T-helper 2 cell treated with Interferon-gamma antibody and Interleukin-4, amounts not matched to agents 5 μg/mL and 100 μg/mL, for 36 hours (primary cell): ENCODE results near the gene HUNK.
A peak's percentile ranks its signal among the peaks of the same experiment; 100 is the strongest.

Source experiments
- DNase-seq: peaks from one replicate; pipeline ENCODE4 v3.0.0; 2021; ENCODE audit warnings: low spot score
- H3K27ac Mint-ChIP-seq: one replicate; pipeline ENCODE4 v1.8.0; 2021; ENCODE audit warnings: mild to moderate bottlenecking, mixed read lengths
- H3K27me3 Mint-ChIP-seq: one replicate; pipeline ENCODE4 v1.8.0; 2021; ENCODE audit warnings: low read depth, mixed read lengths
- H3K36me3 Mint-ChIP-seq: one replicate; pipeline ENCODE4 v1.8.0; 2021; ENCODE audit warnings: low read depth, mixed read lengths
- H3K4me1 Mint-ChIP-seq: one replicate; pipeline ENCODE4 v1.8.0; 2021; ENCODE audit warnings: low read depth, mixed read lengths
- H3K4me3 Mint-ChIP-seq: one replicate; pipeline ENCODE4 v1.8.0; 2022; ENCODE audit warnings: mild to moderate bottlenecking, moderate library complexity, mixed read lengths
- H3K9me3 Mint-ChIP-seq: one replicate; pipeline ENCODE4 v1.8.0; 2021; ENCODE audit warnings: mixed read lengths

HUNK gene

DNA sequence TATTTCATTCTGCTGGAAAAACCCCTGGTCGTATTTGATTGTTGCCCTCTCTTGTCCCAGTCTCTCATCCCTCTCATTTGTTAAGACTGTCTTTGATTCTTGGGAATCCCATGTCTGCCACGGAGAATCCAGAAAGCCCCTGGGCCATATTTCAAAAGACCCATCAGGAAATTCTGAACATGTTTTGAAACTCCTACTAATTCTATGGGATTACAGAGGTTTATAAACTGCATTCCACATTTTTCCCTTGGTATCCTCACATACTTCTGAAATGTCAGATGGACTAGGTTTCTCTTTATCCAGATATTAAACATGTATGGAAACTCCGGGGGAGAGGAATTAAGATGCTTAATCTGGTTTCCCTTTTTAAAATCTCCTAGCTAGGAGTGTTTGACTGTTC, 80.0 kb downstream of the HUNK start:
- Mint-ChIP-seq H3K4me3 (no peak overlapping the region), H3K36me3 (no peaks in the 10 kb centered on the region), H3K27ac (no peak overlapping the region), H3K4me1 (no peaks in the 10 kb centered on the region), H3K27me3 (no peaks in the 10 kb centered on the region), H3K9me3 (no peaks in the 10 kb centered on the region)
- DNase-seq: no peak

DNA sequence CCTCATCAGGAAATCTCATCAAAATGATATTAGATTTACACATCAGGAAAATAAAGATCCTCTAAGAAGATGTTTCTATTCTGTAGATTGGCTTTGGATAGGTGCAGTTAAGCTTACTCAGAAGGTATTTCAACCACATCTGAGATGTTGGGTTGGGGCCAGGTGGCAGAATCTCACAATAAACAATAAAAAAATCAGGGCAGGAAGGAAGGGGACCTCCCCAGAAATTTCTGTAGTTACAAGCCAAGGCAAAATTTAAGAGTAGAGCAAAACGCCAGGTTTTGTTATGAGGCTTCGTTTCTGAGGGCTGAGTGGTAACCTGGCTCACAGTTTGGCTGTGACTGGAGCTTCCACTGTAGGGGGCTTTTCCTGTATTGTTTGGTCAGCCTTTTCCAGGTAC, 84.8 kb downstream of the HUNK start:
- Mint-ChIP-seq H3K27me3 (no peaks in the 10 kb centered on the region), H3K36me3 (no peaks in the 10 kb centered on the region), H3K4me3 (no peak overlapping the region), H3K9me3 (no peaks in the 10 kb centered on the region), H3K27ac (no peak overlapping the region), H3K4me1 (no peaks in the 10 kb centered on the region)
- DNase-seq: no peak

DNA sequence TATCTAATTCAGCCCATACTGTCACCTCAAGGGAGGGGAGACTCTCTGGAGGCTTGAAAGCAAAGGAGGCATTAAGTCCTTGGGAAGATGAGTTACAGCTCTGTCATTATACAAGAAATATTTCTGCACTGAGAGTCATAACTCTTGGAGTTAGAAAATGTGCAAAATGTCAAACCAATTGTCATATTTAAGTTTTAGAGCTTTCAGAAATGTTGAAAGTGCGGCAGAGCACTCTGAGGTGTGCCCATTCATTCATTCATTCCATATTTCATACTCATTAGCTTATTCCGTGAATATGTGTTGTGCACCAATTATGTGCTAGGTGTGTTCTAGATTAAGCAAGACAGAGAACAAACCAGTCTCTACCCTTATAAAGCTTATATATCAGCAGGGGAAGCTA, 87.1 kb downstream of the HUNK start:
- H3K9me3 Mint-ChIP-seq: no peaks in the 10 kb centered on the region

DNA sequence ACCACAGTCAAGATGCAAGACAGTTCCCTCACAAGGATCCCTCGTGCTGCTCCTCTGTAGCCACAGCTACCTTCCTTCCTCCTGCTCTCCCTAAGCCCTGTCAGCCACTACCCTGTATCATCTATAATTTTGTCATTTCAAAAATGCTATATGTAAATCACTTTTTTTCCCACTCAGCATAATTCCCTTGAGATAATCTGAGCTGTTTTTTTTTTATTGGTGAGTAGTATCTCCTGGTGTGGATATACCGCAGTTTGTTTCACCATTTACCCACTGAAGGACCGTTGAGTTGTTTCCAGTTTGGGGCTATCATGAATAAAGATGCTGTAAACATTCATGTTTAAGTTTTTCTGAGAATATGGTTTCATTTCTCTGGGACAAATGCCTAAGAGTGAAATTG, 88.2 kb downstream of the HUNK start:
- Mint-ChIP-seq H3K4me3 (no peak overlapping the region), H3K9me3 (no peaks in the 10 kb centered on the region), H3K27ac (no peak overlapping the region), H3K27me3 (no peaks in the 10 kb centered on the region), H3K36me3 (no peaks in the 10 kb centered on the region), H3K4me1 (no peaks in the 10 kb centered on the region)
- no peak for DNase-seq

More for the DNA sequence above, 87.1 kb downstream of the HUNK start:
- no peak overlapping the region for H3K27ac Mint-ChIP-seq
- no peak for DNase-seq
- H3K27me3 Mint-ChIP-seq: no peaks in the 10 kb centered on the region
- no peak overlapping the region for H3K4me3 Mint-ChIP-seq
- H3K4me1 Mint-ChIP-seq: no peaks in the 10 kb centered on the region
- no peaks in the 10 kb centered on the region for H3K36me3 Mint-ChIP-seq

DNA sequence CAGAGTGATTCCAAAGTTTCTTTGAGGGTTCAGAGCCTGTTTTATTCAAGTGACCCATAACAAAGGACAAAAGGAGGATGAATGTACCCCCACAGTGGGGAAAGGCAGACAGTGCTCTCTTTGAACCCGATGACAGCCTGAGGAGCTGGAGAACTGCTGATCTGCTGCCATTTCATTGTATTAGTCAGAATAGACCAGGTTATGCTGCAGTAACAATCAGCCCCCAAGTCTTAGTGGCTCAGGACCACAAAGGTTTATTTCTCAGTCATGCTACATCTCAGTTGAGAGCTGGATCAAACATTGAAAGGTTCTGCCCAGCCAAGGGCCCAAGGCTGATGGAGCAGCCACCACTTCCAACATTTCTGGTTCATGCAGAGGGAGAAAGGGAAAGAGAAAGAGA, 88.9 kb downstream of the HUNK start:
- Mint-ChIP-seq H3K36me3 (no peaks in the 10 kb centered on the region), H3K9me3 (no peaks in the 10 kb centered on the region), H3K4me1 (no peaks in the 10 kb centered on the region), H3K4me3 (no peak overlapping the region), H3K27ac (no peak overlapping the region), H3K27me3 (no peaks in the 10 kb centered on the region)
- DNase-seq: no peak

DNA sequence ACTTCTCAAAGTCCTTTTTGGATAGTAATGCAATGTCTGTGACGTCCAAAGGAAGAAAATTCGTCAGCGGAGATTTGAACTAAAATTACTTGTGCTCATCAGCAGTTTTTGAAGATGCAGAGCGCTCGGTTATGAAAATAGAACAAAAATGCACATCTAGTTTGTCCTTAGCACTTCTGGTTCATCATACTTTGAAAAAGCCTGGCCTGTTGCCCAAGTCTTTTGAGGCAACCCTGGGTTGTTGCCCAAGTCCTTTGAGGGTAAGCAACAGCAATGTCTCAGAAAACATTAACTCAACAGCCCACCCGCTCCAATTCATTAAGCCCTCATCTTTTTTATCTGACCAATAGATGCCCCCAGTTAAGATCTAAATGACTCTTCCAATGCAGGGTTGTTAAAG, 91.9 kb downstream of the HUNK start:
- Mint-ChIP-seq H3K36me3 (no peaks in the 10 kb centered on the region), H3K27me3 (no peaks in the 10 kb centered on the region), H3K4me3 (no peak overlapping the region), H3K9me3 (no peaks in the 10 kb centered on the region), H3K4me1 (no peaks in the 10 kb centered on the region), H3K27ac (no peak overlapping the region)
- no peak for DNase-seq

DNA sequence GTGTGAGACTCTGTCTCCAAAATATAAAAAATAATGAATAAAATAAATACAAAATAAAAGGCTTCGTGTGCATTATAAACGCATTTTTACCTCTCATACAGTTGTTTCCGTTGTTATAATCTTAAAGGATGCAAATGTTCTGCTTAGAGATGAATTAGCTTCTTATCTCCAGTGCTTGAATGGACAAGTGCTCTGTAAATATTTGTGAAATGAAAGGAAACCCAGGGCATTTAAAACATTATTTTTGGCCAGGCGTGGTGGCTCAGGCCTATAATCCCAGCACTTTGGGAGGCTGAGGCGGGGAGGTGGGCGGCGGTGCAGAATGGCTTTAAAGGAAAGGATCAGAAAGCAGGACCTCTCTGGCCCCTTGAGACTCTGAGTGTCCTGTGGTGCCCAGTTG, 94.5 kb downstream of the HUNK start:
- H3K36me3 Mint-ChIP-seq: no peaks in the 10 kb centered on the region
- H3K4me3 Mint-ChIP-seq: no peak overlapping the region
- no peaks in the 10 kb centered on the region for H3K27me3 Mint-ChIP-seq
- no peak for DNase-seq
- H3K27ac Mint-ChIP-seq: no peak overlapping the region
- no peaks in the 10 kb centered on the region for H3K4me1 Mint-ChIP-seq
- H3K9me3 Mint-ChIP-seq: peaks cover 1% of the 10 kb centered on the region

DNA sequence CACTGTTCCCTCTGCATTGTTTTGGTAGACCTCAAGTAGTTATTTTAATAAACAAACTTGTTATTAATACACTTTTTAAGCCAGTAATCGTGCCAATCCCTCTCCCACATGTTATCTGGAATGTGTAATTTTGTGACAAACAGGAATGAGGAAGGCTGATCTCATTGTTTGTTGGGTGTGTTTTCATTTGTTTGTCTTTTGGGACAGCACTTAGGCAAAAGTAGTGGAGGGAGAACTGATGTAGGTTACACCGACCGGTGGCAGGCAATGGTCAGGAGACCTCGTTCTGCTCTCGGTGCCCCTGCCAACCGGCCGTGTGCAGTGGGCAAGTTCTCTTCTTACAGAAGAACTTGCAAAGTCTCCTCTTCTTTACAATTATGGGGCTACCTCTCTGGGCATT, 99.8 kb downstream of the HUNK start:
- no peak overlapping the region for H3K4me3 Mint-ChIP-seq
- H3K27ac Mint-ChIP-seq: no peak overlapping the region

DNA sequence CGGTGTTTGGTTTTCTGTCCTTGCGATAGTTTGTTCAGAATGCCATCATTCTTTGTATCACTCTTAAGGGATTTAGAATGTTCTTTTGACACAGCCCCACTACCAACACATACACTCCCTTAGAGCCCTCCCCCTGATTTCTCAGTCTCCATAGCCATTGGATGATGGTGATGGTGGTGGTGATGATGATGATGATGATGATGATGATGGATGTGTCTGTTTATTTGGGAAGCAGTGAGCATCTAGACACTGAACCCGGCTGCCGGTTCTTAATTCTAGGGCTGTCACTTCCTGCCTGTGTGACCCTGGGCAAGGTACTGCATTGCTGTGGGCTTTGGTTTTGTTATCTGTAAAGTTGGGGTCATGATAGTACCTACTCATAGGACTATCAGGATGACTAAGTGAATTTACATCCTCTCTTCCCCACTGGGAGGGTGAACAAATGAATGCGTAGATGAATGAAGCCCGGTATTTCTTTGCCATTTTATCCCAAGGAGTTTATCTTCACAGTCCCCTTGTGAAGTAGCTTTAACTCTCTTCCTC, 100.7 kb downstream of the HUNK start:
- peaks cover 14% of the 10 kb centered on the region for H3K27me3 Mint-ChIP-seq
- peaks cover 22% of the 10 kb centered on the region for H3K9me3 Mint-ChIP-seq
- peaks cover 13% of the 10 kb centered on the region for H3K4me1 Mint-ChIP-seq
- H3K36me3 Mint-ChIP-seq: no peaks in the 10 kb centered on the region
- DNase-seq: no peak
- no peak overlapping the region for H3K4me3 Mint-ChIP-seq
- H3K27ac Mint-ChIP-seq: no peak overlapping the region

More for the DNA sequence above, 99.8 kb downstream of the HUNK start:
- Mint-ChIP-seq H3K4me1 (peaks cover 13% of the 10 kb centered on the region), H3K9me3 (peaks cover 22% of the 10 kb centered on the region), H3K36me3 (no peaks in the 10 kb centered on the region), H3K27me3 (peaks cover 14% of the 10 kb centered on the region)
- DNase-seq: no peak

DNA sequence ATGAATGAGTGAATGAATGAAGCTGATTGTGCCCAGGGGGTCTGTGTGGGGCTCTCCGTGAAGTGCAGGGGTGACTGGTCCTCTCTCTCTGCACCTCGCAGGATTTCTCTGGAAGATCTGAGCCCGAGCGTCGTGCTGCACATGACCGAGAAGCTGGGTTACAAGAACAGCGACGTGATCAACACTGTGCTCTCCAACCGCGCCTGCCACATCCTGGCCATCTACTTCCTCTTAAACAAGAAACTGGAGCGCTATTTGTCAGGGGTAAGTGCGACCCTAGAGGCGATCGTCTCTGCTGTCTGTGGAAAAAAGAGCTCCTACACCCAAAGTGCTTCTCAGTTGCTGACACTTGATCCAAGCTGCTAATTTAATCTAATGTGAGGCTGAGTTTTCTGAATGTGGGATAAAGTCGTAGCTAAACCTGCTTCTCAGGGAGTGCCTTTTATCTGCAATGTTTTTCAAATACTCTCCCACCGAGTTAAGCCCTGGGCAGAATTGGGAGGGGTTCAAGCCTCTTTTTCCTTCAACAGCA, 101.7 kb downstream of the HUNK start:
- Mint-ChIP-seq H3K27ac (no peak overlapping the region), H3K4me1 (peaks cover 13% of the 10 kb centered on the region), H3K4me3 (peak overlapping the region; percentile 24), H3K9me3 (peaks cover 22% of the 10 kb centered on the region), H3K27me3 (peaks cover 14% of the 10 kb centered on the region), H3K36me3 (no peaks in the 10 kb centered on the region)
- DNase-seq: peak; percentile 5

DNA sequence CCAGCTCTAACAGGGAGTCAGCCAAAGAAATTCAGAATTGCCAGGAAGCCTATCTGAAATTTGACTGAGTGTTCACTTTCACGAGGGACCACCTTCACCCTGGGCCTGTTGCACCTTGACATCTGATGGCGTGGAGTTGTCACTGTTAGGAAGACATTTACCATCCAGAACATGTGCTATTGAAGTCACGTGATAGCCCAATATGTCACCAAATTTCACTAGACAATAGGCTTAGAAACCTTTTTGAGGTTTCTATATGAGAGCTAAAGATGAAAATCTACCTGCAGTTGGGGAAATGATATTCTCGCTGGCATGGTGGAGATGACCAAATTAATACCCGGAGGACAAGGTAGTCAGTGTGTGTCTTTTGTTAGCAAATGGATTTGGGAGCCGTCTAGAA, 102.7 kb downstream of the HUNK start:
- H3K4me3 Mint-ChIP-seq: no peak overlapping the region
- H3K9me3 Mint-ChIP-seq: peaks cover 22% of the 10 kb centered on the region
- no peak overlapping the region for H3K27ac Mint-ChIP-seq
- H3K27me3 Mint-ChIP-seq: peaks cover 14% of the 10 kb centered on the region
- H3K36me3 Mint-ChIP-seq: no peaks in the 10 kb centered on the region
- peaks cover 13% of the 10 kb centered on the region for H3K4me1 Mint-ChIP-seq
- DNase-seq: no peak

DNA sequence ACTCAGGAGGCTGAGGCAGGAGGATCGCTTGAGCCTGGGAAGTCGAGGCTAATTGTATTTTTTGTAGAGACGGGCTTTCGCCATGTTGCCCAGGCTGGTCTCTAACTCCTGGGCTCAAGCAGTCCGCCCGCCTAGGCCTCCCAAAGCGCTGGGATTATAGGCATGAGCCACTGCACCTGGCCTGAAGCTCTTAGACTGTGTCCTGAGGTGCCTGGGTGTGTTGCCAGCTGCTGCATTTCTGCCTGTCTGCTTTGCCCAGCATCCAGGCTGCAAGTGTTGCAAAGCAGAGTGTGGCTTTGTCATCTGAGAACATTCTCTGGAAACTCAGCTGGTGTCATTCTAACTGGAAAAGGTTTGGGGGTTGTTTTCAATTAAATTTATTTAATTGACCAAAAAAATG, 105.0 kb downstream of the HUNK start:
- DNase-seq: no peak
- Mint-ChIP-seq H3K36me3 (no peaks in the 10 kb centered on the region), H3K27me3 (peaks cover 14% of the 10 kb centered on the region), H3K4me3 (no peak overlapping the region), H3K9me3 (peaks cover 16% of the 10 kb centered on the region), H3K27ac (no peak overlapping the region), H3K4me1 (peaks cover 13% of the 10 kb centered on the region)

DNA sequence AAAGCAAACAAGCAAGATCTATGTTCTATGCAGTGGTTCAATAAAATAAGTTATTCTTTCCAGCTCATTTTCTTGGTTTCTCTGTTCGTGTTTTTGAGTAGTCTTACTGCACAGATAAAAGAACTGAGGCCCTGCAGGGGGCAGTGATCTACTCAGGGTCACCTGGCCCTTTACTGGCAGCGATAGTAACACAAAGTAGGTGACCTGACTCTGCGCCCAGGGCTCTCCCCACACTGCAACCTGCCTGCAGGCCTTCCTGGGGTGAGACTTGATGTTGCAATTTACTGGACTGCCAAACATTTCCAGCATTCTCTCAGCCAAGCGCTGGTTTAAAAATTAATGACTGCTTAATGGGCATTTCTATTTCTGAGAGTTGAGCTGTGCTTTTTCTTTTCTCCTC, 110.3 kb downstream of the HUNK start:
- H3K27ac Mint-ChIP-seq: no peak overlapping the region
- no peak for DNase-seq
- H3K4me1 Mint-ChIP-seq: no peaks in the 10 kb centered on the region
- no peak overlapping the region for H3K4me3 Mint-ChIP-seq
- no peaks in the 10 kb centered on the region for H3K9me3 Mint-ChIP-seq
- no peaks in the 10 kb centered on the region for H3K27me3 Mint-ChIP-seq
- H3K36me3 Mint-ChIP-seq: no peaks in the 10 kb centered on the region

DNA sequence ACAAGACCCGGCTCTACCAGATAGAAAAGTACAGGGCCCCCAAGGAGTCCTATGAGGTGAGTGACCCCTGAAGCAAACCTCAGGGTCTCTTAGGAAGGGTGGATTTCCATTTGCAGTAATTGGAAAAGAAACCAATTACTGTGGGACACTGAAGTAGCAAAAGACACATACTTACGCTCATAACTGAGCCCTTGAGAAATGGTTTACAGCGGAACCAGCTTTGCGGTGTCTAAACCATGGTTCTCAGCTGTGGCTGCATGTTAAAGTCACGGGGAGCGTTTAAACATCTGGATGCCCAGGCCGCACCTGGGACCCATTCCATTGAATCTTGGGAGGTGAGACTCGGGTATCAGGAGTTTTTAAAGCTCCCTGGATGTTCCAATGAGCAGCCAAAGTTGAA, 110.7 kb downstream of the HUNK start:
- H3K4me3 Mint-ChIP-seq: no peak overlapping the region
- H3K27ac Mint-ChIP-seq: no peak overlapping the region
- H3K36me3 Mint-ChIP-seq: no peaks in the 10 kb centered on the region
- no peaks in the 10 kb centered on the region for H3K9me3 Mint-ChIP-seq
- no peak for DNase-seq
- no peaks in the 10 kb centered on the region for H3K27me3 Mint-ChIP-seq
- H3K4me1 Mint-ChIP-seq: no peaks in the 10 kb centered on the region

DNA sequence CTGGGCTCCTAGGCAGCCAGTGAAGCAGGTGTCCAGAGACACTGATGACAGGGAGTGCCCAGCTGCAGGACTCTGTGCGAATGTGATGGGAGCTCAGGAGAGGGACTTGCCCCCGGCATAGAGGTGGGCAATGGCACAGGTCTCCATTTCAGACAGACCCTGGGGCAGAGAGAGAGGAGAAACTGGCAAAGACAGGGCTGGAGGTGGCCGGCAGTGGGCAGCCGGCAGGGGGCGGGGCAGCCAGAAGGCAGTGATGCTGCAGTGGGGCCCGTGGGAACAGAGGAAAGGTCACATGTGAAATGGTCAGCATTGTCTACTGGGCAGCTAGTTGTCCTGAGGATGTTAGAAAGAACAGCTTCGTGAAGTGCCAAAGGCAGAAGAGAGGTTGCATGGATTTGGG, 112.6 kb downstream of the HUNK start:
- no peak for DNase-seq
- Mint-ChIP-seq H3K36me3 (no peaks in the 10 kb centered on the region), H3K27ac (no peak overlapping the region), H3K4me3 (no peak overlapping the region), H3K27me3 (no peaks in the 10 kb centered on the region), H3K9me3 (no peaks in the 10 kb centered on the region), H3K4me1 (no peaks in the 10 kb centered on the region)
